ENCODE data around the gene CTRL. TPM values are rescaled to one million over a fixed set of nuclear protein-coding genes. Genes with fewer than 3 reads are reported as not detected.

The CTRL gene
- total RNA-seq, 2 experiments from 2014 or later: 4.0 to 5.9 TPM

DNA sequence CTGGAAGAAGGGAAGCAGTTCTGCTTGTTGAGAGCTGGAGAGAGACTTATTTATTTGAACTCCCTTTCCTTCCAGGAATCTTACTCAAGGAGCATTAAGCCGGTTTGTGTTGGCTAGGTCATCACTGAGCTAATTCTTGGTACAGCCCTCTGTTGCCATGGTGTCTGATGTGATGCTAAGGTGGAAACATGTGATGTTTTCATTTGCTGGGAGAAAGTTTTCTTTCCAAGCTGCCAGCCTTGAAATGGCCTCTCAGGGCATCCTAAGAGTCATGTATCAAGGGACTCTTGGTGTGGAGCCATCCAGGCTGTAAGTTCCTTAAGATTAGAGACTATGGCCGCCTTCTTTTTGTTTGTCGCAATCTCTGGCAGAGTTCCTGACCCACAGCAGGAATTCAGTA is 34.4 kb downstream of the CTRL start:
- no peak overlapping the region for H3K4me2 ChIP-seq (ENCODE audit: low read length)
- intact Hi-C loops (cut with micrococcal nuclease; ENCODE audit: unreplicated experiment): no loop called here
- ChIA-PET CTCF (ENCODE audit: unreplicated experiment) (interaction anchor here (1.1 kb wide), 1 partner anchor 35 kb away, joined by 3 read pairs; no protein-coding TSS in a partner anchor), POLR2A (interaction anchor here (0.5 to 0.6 kb wide), 3 partner anchors 47 to 876 kb away, joined by 3 to 5 read pairs (median 3); no protein-coding TSS in a partner anchor)
- no peak for DNase-seq (ENCODE audit: low spot score)
- H2AFZ ChIP-seq (ENCODE audit: low read length): no peak overlapping the region
- no peaks in the 10 kb centered on the region for H3K36me3 ChIP-seq (ENCODE audit: insufficient read depth, low read length)
- H3K4me1 ChIP-seq (ENCODE audit: insufficient read depth, low read length, poor library complexity, severe bottlenecking): peaks cover 13% of the 10 kb centered on the region
- H3K27ac ChIP-seq (ENCODE audit: low read depth, low read length, poor library complexity, severe bottlenecking): no peak overlapping the region
- H3K9me3 ChIP-seq (ENCODE audit: low read length): no peaks in the 10 kb centered on the region
- no peaks in the 10 kb centered on the region for H3K9me2 ChIP-seq (ENCODE audit: insufficient read depth, low read length)
- H3K79me2 ChIP-seq (ENCODE audit: insufficient read depth, low read depth, low read length): peaks cover 15% of the 10 kb centered on the region; the same call in 1 of the 2 replicates
- no peak for TF ChIP-seq EZH2phosphoT487 (IDR thresholded peaks at IDR 0.05; ENCODE audit: borderline replicate concordance, low read depth, low read length)
- TF ChIP-seq, protein P1, sequence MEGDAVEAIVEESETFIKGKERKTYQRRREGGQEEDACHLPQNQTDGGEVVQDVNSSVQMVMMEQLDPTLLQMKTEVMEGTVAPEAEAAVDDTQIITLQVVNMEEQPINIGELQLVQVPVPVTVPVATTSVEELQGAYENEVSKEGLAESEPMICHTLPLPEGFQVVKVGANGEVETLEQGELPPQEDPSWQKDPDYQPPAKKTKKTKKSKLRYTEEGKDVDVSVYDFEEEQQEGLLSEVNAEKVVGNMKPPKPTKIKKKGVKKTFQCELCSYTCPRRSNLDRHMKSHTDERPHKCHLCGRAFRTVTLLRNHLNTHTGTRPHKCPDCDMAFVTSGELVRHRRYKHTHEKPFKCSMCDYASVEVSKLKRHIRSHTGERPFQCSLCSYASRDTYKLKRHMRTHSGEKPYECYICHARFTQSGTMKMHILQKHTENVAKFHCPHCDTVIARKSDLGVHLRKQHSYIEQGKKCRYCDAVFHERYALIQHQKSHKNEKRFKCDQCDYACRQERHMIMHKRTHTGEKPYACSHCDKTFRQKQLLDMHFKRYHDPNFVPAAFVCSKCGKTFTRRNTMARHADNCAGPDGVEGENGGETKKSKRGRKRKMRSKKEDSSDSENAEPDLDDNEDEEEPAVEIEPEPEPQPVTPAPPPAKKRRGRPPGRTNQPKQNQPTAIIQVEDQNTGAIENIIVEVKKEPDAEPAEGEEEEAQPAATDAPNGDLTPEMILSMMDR (conservative IDR thresholded peaks at IDR 0.05; ENCODE audit: low read length): no peak
- no peaks in the 10 kb centered on the region for H4K20me1 ChIP-seq (ENCODE audit: insufficient read depth, low read length)
- BruUV-seq (replicated peaks): no TSS peak
- H3K4me3 ChIP-seq (ENCODE audit: low read depth, low read length, poor library complexity, severe bottlenecking): no peak overlapping the region

DNA sequence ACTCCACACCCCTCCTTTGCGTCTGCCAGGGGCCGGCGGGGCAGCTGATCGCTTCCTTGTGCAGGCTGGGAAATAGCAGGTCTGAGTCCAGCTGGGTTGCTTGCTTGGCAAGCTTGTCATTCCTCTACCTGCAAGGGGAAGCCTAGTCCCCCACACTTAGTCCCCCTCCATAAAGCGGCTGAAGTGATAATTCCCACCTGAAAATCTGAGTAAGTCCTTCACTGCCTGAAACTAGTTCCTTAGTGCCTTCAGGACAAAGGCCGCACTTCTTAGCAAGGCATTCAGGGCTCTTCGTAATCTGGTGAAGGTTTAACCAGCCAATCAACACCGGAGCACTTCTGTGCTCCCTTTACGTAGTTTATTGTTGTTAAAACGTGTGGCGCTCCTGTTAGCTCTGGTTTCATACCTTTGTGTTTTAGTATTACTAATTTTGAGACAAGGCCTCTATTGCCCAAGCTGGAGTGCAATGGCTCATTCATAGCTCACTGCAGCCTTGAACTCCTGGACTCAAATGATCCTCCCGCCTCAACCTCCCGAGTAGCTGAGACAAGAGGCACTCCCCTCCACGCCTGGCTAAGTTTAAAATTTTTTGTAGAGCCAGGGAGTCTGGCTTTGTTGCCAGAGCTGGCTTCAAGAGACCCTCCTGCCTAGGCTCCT is 37.8 kb downstream of the CTRL start:
- ChIA-PET CTCF (ENCODE audit: unreplicated experiment) (no interaction called here), POLR2A (interaction anchor here (1.0 to 1.5 kb wide), 2 partner anchors 129 to 170 kb away, joined by 3 read pairs; partner anchors contain the start of genes DDX28 and DUS2)
- H3K27ac ChIP-seq (ENCODE audit: low read depth, low read length, poor library complexity, severe bottlenecking): peak overlapping the region; percentile 24
- TF ChIP-seq, protein P1 (conservative IDR thresholded peaks at IDR 0.05; ENCODE audit: low read length): no peak
- no peak for TF ChIP-seq EZH2phosphoT487 (IDR thresholded peaks at IDR 0.05; ENCODE audit: borderline replicate concordance, low read depth, low read length)
- DNase-seq (ENCODE audit: low spot score): no peak
- H3K4me2 ChIP-seq (ENCODE audit: low read length): peak overlapping the region; percentile 94
- no peaks in the 10 kb centered on the region for H3K9me3 ChIP-seq (ENCODE audit: low read length)
- no peaks in the 10 kb centered on the region for H3K36me3 ChIP-seq (ENCODE audit: insufficient read depth, low read length)
- no peaks in the 10 kb centered on the region for H3K9me2 ChIP-seq (ENCODE audit: insufficient read depth, low read length)
- H3K79me2 ChIP-seq (ENCODE audit: insufficient read depth, low read depth, low read length): peaks cover 15% of the 10 kb centered on the region; the same call in 1 of the 2 replicates
- intact Hi-C loops (cut with micrococcal nuclease; ENCODE audit: unreplicated experiment): no loop called here
- H3K4me3 ChIP-seq (ENCODE audit: low read depth, low read length, poor library complexity, severe bottlenecking): peak overlapping the region; percentile 99
- H3K4me1 ChIP-seq (ENCODE audit: insufficient read depth, low read length, poor library complexity, severe bottlenecking): peaks cover 15% of the 10 kb centered on the region
- no peaks in the 10 kb centered on the region for H4K20me1 ChIP-seq (ENCODE audit: insufficient read depth, low read length)
- peak overlapping the region; percentile 58; the same call in 1 of the 2 replicates for H2AFZ ChIP-seq (ENCODE audit: low read length)
- no TSS peak for BruUV-seq (replicated peaks)
